ENCODE data around the gene EFCAB6. TPM values are rescaled to one million over a fixed set of nuclear protein-coding genes. Genes with fewer than 3 reads are reported as not detected.

EFCAB6 gene
- total RNA-seq, 1 donor from 2014 or later: 3.6 TPM

DNA sequence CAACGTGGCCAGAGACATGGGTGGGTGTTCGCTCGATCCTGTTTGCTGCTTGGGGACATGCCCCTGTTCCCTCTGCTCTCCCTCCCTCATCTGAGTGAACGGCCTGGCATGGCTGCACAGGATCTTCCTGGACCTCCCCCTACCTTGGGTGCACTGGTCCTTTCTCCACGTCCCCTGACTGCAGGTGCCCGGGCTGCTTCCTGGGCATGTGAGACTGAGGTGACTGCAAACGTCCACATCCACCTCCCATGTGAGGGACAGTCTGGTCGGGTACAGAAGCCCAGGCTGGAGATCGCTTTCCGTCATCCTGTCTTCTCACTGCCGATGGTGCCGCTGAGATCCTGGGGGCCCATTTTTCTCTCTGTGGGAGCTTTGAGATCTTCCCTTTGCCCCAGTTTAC, 38.4 kb upstream of the EFCAB6 start:
- Histone ChIP-seq H3K27ac (no peak overlapping the region), H3K9me3 (no peaks in the 10 kb centered on the region), H3K36me3 (no peaks in the 10 kb centered on the region), H3K27me3 (peaks cover 8% of the 10 kb centered on the region), H3K4me1 (no peaks in the 10 kb centered on the region), H3K4me3 (no peak overlapping the region)
- DNase-seq (peak; percentile 45), ATAC-seq (no peak)
- intact Hi-C loops (cut with DNase I): no loop called here
- TF ChIP-seq, protein P1, sequence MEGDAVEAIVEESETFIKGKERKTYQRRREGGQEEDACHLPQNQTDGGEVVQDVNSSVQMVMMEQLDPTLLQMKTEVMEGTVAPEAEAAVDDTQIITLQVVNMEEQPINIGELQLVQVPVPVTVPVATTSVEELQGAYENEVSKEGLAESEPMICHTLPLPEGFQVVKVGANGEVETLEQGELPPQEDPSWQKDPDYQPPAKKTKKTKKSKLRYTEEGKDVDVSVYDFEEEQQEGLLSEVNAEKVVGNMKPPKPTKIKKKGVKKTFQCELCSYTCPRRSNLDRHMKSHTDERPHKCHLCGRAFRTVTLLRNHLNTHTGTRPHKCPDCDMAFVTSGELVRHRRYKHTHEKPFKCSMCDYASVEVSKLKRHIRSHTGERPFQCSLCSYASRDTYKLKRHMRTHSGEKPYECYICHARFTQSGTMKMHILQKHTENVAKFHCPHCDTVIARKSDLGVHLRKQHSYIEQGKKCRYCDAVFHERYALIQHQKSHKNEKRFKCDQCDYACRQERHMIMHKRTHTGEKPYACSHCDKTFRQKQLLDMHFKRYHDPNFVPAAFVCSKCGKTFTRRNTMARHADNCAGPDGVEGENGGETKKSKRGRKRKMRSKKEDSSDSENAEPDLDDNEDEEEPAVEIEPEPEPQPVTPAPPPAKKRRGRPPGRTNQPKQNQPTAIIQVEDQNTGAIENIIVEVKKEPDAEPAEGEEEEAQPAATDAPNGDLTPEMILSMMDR (IDR thresholded peaks at IDR 0.05): no peak

DNA sequence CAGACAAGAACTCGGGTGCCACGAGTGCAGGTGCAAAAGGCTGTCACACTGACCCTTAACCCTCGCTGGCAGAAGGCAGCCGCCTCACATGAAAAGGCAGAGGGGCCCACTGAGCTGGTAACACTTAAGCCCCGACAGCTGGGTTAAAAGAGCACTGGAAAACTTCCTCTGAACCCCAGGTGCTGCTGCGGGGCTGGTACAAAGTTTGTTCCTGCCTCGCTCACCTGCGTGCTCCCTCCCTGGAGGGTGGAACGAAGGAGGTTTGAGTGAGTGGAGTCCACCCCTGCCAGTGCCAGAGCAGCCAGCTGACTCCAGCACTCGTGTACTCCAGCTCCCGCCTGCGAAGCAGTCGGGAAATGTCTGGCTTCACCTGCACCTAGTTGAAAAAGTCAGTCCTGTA, 37.6 kb upstream of the EFCAB6 start:
- Histone ChIP-seq H3K4me3 (no peak overlapping the region), H3K36me3 (no peaks in the 10 kb centered on the region), H3K4me1 (no peaks in the 10 kb centered on the region), H3K27me3 (peaks cover 8% of the 10 kb centered on the region), H3K27ac (no peak overlapping the region), H3K9me3 (no peaks in the 10 kb centered on the region)
- ATAC-seq: no peak
- TF ChIP-seq, protein P1 (IDR thresholded peaks at IDR 0.05): no peak
- no peak for DNase-seq
- intact Hi-C loops (cut with DNase I): no loop called here

DNA sequence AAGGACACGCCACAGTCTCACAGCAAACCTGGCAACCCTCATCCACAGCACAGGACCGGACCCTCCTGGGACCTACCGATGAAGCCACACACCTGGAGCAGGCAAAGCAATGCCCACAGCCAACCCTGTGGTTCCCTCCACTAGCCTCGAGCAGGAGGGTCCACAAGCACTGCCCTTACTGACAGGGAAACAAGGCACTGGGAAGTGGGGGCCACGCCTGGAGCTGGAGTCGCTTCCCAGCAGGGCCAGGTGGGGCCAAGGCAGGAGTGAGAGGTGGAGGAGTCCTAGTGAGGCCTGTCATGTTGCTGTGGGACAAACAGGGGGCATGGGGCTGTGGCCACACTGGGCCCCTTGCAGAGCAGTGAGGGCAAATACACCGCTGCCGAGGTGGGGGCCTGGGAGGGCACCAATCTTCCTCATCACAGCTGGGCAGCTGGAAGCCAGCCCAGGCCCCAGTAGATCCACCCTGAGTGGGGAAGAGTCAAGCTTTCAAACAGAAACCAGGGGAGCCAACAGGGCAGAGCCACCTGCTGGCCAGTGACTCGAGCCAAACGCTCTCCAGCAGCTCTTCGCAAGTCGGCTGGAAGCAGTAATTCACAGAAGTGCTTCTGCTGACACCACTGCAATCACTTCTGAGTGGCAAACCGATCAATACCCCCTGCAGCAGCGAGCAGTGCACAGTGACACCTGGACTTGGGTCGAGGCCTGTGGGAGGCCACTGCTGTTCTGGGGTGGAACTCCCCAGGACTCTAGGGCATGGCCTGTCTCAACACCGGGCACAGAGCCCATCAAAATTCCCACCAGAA, 36.5 kb upstream of the EFCAB6 start:
- no peaks in the 10 kb centered on the region for H3K4me1 ChIP-seq
- H3K4me3 ChIP-seq: no peak overlapping the region
- H3K27ac ChIP-seq: no peak overlapping the region
- TF ChIP-seq, protein P1 (IDR thresholded peaks at IDR 0.05): peak; percentile 16
- intact Hi-C loops (cut with DNase I): no loop called here
- no peaks in the 10 kb centered on the region for H3K9me3 ChIP-seq
- H3K36me3 ChIP-seq: no peaks in the 10 kb centered on the region
- DNase-seq (peak; percentile 52), ATAC-seq (no peak)
- peaks cover 8% of the 10 kb centered on the region for H3K27me3 ChIP-seq

DNA sequence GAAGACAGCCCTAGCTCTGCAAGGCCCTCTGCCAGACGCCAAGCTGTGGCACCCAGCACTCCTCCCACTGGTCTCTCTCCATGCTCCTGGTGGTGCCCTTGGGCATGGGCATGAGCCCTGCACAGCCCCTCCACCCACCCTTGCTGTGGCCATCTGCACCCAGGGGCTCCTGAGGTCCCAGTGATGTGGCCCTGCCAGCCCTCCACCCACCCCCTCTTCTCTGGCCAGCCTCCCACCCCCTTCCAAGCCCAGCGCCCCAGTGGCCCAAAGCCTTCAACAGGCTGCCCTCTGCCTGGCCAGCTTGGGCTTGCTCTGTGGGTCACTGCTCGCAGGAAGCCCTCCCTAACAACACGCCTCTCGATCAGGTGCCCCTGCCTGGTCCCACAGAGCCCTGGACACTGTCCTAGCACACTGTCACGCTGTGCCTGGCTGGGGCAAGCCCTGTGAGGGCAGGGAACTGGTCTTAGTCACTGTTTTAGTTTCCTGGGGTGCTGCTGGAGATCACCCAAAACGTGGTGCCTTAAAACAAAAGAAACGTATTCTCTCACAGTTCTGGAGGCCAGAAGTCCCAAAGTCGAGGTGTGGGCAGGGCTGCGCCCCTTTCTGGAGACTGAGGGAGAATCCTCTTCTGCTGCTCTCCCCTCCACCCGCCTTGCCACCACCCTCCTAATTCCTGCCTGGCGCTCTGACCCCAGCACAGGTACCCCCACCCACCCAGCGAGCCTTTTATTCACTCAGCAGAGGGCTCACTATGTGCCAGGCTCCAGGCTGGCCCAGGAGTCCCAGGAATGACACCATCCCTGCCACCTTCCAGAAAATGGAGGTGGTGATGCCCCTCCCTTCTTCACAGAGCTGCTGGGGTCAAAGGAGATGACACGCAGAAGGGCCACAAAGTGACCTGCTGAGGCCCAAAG, 35.5 kb upstream of the EFCAB6 start:
- no peak for ATAC-seq
- H3K4me1 ChIP-seq: no peaks in the 10 kb centered on the region
- peak; percentile 43 for DNase-seq
- TF ChIP-seq, protein P1 (IDR thresholded peaks at IDR 0.05): no peak
- no peak overlapping the region for H3K4me3 ChIP-seq
- H3K27me3 ChIP-seq: peaks cover 8% of the 10 kb centered on the region
- no peaks in the 10 kb centered on the region for H3K9me3 ChIP-seq
- intact Hi-C loops (cut with DNase I): no loop called here
- no peak overlapping the region for H3K27ac ChIP-seq
- H3K36me3 ChIP-seq: no peaks in the 10 kb centered on the region

DNA sequence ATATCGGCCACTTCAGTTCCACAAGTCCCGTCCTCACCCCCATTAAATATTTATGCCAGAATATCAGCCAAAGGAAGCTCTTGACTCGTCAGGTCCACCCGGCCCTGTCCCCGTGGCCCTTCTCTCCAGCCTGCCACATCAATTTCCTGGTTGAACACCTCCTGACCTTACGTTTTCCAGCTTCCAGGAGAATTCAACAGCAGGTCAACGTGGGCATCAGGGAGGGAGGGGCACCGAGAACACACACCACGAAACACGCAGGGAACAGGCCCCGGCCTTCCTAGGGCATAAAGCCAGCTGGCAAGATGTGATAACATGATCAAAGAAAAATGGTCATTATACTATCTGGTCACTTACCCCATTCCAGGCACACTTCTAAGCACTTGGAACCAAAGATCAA, 34.9 kb upstream of the EFCAB6 start:
- DNase-seq: no peak
- Histone ChIP-seq H3K27me3 (peaks cover 8% of the 10 kb centered on the region), H3K27ac (no peak overlapping the region), H3K4me1 (no peaks in the 10 kb centered on the region), H3K4me3 (no peak overlapping the region), H3K36me3 (no peaks in the 10 kb centered on the region), H3K9me3 (no peaks in the 10 kb centered on the region)
- TF ChIP-seq, protein P1 (IDR thresholded peaks at IDR 0.05): no peak
- intact Hi-C loops (cut with DNase I): no loop called here
- ATAC-seq: no peak

Data from upper lobe of right lung (tissue), 1 donor.